ENCODE results near the gene PLVAP. TPM values are rescaled to one million over a fixed set of nuclear protein-coding genes. Genes with fewer than 3 reads are reported as not detected.

The PLVAP gene
- total and polyA plus RNA-seq, 9 of the 15 experiments (the other 6 are each of a cell fraction or from before 2014, with no cell fraction given), result 0.09 to 0.84 (median 0.51) TPM; not detected in 4

DNA sequence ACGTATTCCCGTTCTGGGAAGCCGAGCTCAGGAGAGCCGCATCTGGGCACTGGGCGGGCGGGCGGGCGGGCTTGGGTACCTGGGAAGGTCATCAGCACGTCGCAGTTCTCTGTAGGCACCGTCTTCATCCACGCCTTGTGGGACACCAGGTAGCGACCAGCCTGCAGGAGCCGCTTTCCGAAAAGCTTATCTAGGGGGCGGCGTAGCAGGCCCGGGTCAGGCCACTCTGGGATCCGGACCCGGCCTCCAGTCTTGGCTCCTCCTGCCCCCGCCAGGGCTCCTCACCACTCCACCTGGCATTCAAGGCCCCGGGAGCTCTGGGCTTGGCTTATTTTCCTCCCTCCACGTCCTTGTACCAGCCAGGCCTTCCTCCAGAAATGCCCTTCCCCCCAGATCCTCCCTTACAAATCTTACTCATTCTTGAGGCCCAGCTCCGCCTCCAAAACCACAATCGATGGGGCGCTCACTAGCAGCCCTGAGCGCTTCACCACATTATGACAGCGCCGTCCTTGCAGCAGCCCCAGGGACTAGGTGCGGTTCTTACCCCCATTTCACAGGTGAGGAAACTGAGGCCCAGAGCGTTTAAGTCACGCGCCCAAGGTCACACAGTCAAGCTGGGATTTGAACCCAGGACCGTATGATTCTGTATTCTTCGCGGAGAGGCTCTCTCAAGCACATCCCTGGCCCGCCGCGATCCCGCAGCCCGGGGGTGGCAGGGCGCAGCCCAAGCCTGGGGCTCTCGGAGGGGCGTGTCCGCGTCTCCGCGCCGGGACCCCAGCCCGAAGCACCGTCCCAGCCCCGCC lies 43.3 kb downstream of the PLVAP start (continued):
- TF ChIP-seq, protein P1, sequence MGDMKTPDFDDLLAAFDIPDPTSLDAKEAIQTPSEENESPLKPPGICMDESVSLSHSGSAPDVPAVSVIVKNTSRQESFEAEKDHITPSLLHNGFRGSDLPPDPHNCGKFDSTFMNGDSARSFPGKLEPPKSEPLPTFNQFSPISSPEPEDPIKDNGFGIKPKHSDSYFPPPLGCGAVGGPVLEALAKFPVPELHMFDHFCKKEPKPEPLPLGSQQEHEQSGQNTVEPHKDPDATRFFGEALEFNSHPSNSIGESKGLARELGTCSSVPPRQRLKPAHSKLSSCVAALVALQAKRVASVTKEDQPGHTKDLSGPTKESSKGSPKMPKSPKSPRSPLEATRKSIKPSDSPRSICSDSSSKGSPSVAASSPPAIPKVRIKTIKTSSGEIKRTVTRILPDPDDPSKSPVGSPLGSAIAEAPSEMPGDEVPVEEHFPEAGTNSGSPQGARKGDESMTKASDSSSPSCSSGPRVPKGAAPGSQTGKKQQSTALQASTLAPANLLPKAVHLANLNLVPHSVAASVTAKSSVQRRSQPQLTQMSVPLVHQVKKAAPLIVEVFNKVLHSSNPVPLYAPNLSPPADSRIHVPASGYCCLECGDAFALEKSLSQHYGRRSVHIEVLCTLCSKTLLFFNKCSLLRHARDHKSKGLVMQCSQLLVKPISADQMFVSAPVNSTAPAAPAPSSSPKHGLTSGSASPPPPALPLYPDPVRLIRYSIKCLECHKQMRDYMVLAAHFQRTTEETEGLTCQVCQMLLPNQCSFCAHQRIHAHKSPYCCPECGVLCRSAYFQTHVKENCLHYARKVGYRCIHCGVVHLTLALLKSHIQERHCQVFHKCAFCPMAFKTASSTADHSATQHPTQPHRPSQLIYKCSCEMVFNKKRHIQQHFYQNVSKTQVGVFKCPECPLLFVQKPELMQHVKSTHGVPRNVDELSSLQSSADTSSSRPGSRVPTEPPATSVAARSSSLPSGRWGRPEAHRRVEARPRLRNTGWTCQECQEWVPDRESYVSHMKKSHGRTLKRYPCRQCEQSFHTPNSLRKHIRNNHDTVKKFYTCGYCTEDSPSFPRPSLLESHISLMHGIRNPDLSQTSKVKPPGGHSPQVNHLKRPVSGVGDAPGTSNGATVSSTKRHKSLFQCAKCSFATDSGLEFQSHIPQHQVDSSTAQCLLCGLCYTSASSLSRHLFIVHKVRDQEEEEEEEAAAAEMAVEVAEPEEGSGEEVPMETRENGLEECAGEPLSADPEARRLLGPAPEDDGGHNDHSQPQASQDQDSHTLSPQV (IDR thresholded peaks at IDR 0.05), result no peak
- TF ChIP-seq ZNF707 (CRISPR knock-in tag; conservative IDR thresholded peaks at IDR 0.05), result no peak
- TF ChIP-seq, protein P2, sequence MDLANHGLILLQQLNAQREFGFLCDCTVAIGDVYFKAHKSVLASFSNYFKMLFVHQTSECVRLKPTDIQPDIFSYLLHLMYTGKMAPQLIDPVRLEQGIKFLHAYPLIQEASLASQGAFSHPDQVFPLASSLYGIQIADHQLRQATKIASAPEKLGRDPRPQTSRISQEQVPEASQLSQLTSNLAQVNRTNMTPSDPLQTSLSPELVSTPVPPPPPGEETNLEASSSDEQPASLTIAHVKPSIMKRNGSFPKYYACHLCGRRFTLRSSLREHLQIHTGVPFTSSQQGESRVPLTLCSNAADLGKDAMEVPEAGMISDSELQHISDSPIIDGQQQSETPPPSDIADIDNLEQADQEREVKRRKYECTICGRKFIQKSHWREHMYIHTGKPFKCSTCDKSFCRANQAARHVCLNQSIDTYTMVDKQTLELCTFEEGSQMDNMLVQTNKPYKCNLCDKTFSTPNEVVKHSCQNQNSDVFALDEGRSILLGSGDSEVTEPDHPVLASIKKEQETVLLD (IDR thresholded peaks at IDR 0.05), result no peak
- TF ChIP-seq, protein P3, sequence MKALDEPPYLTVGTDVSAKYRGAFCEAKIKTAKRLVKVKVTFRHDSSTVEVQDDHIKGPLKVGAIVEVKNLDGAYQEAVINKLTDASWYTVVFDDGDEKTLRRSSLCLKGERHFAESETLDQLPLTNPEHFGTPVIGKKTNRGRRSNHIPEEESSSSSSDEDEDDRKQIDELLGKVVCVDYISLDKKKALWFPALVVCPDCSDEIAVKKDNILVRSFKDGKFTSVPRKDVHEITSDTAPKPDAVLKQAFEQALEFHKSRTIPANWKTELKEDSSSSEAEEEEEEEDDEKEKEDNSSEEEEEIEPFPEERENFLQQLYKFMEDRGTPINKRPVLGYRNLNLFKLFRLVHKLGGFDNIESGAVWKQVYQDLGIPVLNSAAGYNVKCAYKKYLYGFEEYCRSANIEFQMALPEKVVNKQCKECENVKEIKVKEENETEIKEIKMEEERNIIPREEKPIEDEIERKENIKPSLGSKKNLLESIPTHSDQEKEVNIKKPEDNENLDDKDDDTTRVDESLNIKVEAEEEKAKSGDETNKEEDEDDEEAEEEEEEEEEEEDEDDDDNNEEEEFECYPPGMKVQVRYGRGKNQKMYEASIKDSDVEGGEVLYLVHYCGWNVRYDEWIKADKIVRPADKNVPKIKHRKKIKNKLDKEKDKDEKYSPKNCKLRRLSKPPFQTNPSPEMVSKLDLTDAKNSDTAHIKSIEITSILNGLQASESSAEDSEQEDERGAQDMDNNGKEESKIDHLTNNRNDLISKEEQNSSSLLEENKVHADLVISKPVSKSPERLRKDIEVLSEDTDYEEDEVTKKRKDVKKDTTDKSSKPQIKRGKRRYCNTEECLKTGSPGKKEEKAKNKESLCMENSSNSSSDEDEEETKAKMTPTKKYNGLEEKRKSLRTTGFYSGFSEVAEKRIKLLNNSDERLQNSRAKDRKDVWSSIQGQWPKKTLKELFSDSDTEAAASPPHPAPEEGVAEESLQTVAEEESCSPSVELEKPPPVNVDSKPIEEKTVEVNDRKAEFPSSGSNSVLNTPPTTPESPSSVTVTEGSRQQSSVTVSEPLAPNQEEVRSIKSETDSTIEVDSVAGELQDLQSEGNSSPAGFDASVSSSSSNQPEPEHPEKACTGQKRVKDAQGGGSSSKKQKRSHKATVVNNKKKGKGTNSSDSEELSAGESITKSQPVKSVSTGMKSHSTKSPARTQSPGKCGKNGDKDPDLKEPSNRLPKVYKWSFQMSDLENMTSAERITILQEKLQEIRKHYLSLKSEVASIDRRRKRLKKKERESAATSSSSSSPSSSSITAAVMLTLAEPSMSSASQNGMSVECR (CRISPR knock-in tag; IDR thresholded peaks at IDR 0.05), result no peak
- no peak for TF ChIP-seq ZNF184 (CRISPR knock-in tag; IDR thresholded peaks at IDR 0.05)
- no peak for TF ChIP-seq NFIX (CRISPR knock-in tag; IDR thresholded peaks at IDR 0.05; ENCODE audit: low read depth)
- no peak for TF ChIP-seq NCOA4 (IDR thresholded peaks at IDR 0.05; ENCODE audit: partially characterized antibody)
- no peak for TF ChIP-seq ZNF224 (CRISPR knock-in tag; IDR thresholded peaks at IDR 0.05)
- TF ChIP-seq ZNF699 (CRISPR knock-in tag; IDR thresholded peaks at IDR 0.05; ENCODE audit: insufficient replicate concordance), result no peak
- no peak for TF ChIP-seq ZNF551 (CRISPR knock-in tag; IDR thresholded peaks at IDR 0.05)
- TF ChIP-seq, protein P4, sequence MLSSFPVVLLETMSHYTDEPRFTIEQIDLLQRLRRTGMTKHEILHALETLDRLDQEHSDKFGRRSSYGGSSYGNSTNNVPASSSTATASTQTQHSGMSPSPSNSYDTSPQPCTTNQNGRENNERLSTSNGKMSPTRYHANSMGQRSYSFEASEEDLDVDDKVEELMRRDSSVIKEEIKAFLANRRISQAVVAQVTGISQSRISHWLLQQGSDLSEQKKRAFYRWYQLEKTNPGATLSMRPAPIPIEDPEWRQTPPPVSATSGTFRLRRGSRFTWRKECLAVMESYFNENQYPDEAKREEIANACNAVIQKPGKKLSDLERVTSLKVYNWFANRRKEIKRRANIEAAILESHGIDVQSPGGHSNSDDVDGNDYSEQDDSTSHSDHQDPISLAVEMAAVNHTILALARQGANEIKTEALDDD (IDR thresholded peaks at IDR 0.05), result peak; percentile 79
- TF ChIP-seq NCOA1 (IDR thresholded peaks at IDR 0.05; ENCODE audit: low read depth), result peak; percentile 42; the same call in 1 of the 2 replicates
- TF ChIP-seq ASH1L (IDR thresholded peaks at IDR 0.05; ENCODE audit: borderline replicate concordance, low read depth, partially characterized antibody), result no peak
- TF ChIP-seq, protein P5, sequence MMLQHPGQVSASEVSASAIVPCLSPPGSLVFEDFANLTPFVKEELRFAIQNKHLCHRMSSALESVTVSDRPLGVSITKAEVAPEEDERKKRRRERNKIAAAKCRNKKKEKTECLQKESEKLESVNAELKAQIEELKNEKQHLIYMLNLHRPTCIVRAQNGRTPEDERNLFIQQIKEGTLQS (IDR thresholded peaks at IDR 0.05), result peak; percentile 67
- TF ChIP-seq, protein P5 (CRISPR knock-in tag; conservative IDR thresholded peaks at IDR 0.05), result no peak; the same call in 1 of the 2 replicates

Data from K562 (cell line).